HepG2 (cell line): Measurements from ENCODE around the gene TYMP. TPM values are rescaled to one million over a fixed set of nuclear protein-coding genes. Genes with fewer than 3 reads are reported as not detected.
A peak's percentile ranks its signal among the peaks of the same experiment; 100 is the strongest.

Source experiments
- ATAC-seq: fragments of 200-7000 bp; cut with Tn5 transposase; 3 replicates; pipeline ENCODE4 v1.9.1; 2020; ENCODE audit warnings: mild to moderate bottlenecking, moderate library complexity
- BruUV-seq: library from RNA; stranded (reverse); fragments of 400-500 nt; replicated peaks from 2 replicates; lab custom pipeline; 2021; lab: Mats Ljungman, UMichigan
- CTCF ChIA-PET: fragments of 300-600 bp; formaldehyde crosslinking; extraction: SDS; loops from one replicate; lab custom pipeline; 2021; ENCODE audit warnings: low total read pairs, inconsistent platforms, low intra/inter-chr PET ratio; lab: Yijun Ruan, JAX
- POLR2A ChIA-PET: fragments of 350-600 bp; sonication (Branson Sonifier 250); formaldehyde crosslinking; loops from one replicate; lab custom pipeline; 2020; ENCODE audit warnings: antibody characterized with exemption, inconsistent platforms; lab: Yijun Ruan, JAX
- DNase-seq: peaks from one replicate; pipeline ENCODE4 v3.0.0-alpha.2; 2015; ENCODE audit warnings: low spot score
- FAIRE-seq: peaks from 3 replicates; lab custom pipeline; 2011; peaks lifted over from hg19 to GRCh38; lab: Jason Lieb, UNC
- H2AFZ ChIP-seq: one replicate; pipeline ENCODE4 v1.6.1; 2011; ENCODE audit warnings: low read length, inconsistent platforms
- H3K27ac ChIP-seq: fragments of 300-600 bp; 3 replicates; pipeline ENCODE4 v1.8.0; 2011; ENCODE audit warnings: mixed run types, mild to moderate bottlenecking, mixed read lengths, low read length, inconsistent platforms; ENCODE audit not compliant: insufficient read depth; ENCODE audit errors: extremely low read length
- H3K27me3 ChIP-seq, 2 experiments: fragments of 200-600 bp in 1 of 2; 2 replicates in 1 of 2; 3 replicates in 1 of 2; pipeline versions ENCODE4 v1.6.0 to v1.8.0; 2011; ENCODE audit warnings: low read length in 2 of 2, mild to moderate bottlenecking in 2 of 2, moderate library complexity in 2 of 2, inconsistent platforms in 1 of 2; ENCODE audit not compliant: insufficient read depth in 2 of 2, control insufficient read depth in 1 of 2
- H3K36me3 ChIP-seq, 2 experiments: fragments of 200-600 bp in 1 of 2; replicated peaks in 1 of 2; 2 replicates in 1 of 2; 3 replicates in 1 of 2; pipeline versions ENCODE4 v1.5.1 to v1.8.0; 2011; ENCODE audit warnings: low read length in 2 of 2, inconsistent platforms in 1 of 2; ENCODE audit not compliant: insufficient read depth in 2 of 2, control insufficient read depth in 1 of 2
- H3K4me1 ChIP-seq: 2 replicates; pipeline ENCODE4 v1.5.1; 2012; ENCODE audit warnings: low read length, inconsistent platforms; ENCODE audit not compliant: insufficient read depth
- H3K4me2 ChIP-seq: 2 replicates; pipeline ENCODE4 v1.6.0; 2011; ENCODE audit warnings: low read depth, low read length, inconsistent platforms
- H3K4me3 ChIP-seq, 3 experiments: fragments of 200-600 bp in 1 of 3; sonication (generic), shearing (Covaris generic) in 1 of 3; replicated peaks in 1 of 3; 2 replicates each; pipeline ENCODE4 v1.5.1; 2011 to 2016; ENCODE audit warnings: low read length in 3 of 3, inconsistent platforms in 2 of 3, low read depth in 2 of 3, mild to moderate bottlenecking in 2 of 3, control low read depth in 1 of 3, mixed read lengths in 1 of 3; ENCODE audit not compliant: insufficient read depth in 1 of 3
- H3K79me2 ChIP-seq: one replicate; pipeline ENCODE4 v1.6.1; 2011; ENCODE audit warnings: low read length, inconsistent platforms; ENCODE audit not compliant: insufficient read depth
- H3K9ac ChIP-seq: 2 replicates; pipeline ENCODE4 v1.6.0; 2011; ENCODE audit warnings: mild to moderate bottlenecking, low read depth, low read length, inconsistent platforms; ENCODE audit not compliant: insufficient read depth
- H3K9me3 ChIP-seq: 2 replicates; pipeline ENCODE4 v1.5.1; 2012; ENCODE audit warnings: mild to moderate bottlenecking, low read length
- H4K20me1 ChIP-seq: 2 replicates; pipeline ENCODE4 v1.6.0; 2011; ENCODE audit warnings: inconsistent platforms, mild to moderate bottlenecking, low read length, moderate library complexity; ENCODE audit not compliant: insufficient read depth
- ETV5 ChIP-seq: IDR thresholded peaks from 2 replicates; pipeline ENCODE4 v1.6.1; 2018; ENCODE audit warnings: missing biosample characterization, missing genetic modification reagents, inconsistent platforms, borderline replicate concordance
- GABPB1 ChIP-seq: IDR thresholded peaks from 2 replicates; pipeline ENCODE4 v1.6.1; 2016; ENCODE audit warnings: mild to moderate bottlenecking, missing genetic modification reagents, moderate library complexity, missing compliant biosample characterization
- KMT2A ChIP-seq: sonication (generic); formaldehyde crosslinking; IDR thresholded peaks from 2 replicates; pipeline ENCODE4 v1.4.0; 2020; ENCODE audit warnings: missing genetic modification reagents
- MAX ChIP-seq: IDR thresholded peaks from 2 replicates; pipeline ENCODE4 v1.6.1; 2012; ENCODE audit warnings: inconsistent platforms
- TOE1 ChIP-seq: sonication (generic); formaldehyde crosslinking; IDR thresholded peaks from 2 replicates; pipeline ENCODE4 v1.4.0; 2020; ENCODE audit warnings: mild to moderate bottlenecking, missing genetic modification reagents
- ZC3H13 ChIP-seq: sonication (generic); formaldehyde crosslinking; IDR thresholded peaks from 2 replicates; pipeline ENCODE4 v1.8.1; 2023; ENCODE audit warnings: mild to moderate bottlenecking, missing genetic modification reagents, moderate library complexity
- ZNF275 ChIP-seq: sonication (generic); formaldehyde crosslinking; IDR thresholded peaks from 2 replicates; pipeline ENCODE4 v1.8.0; 2022; ENCODE audit warnings: missing genetic modification reagents, mild to moderate bottlenecking, inconsistent platforms, borderline replicate concordance
- ZNF44 ChIP-seq: sonication (generic); formaldehyde crosslinking; IDR thresholded peaks from 2 replicates; pipeline ENCODE4 v1.5.1; 2020; ENCODE audit warnings: mild to moderate bottlenecking, missing genetic modification reagents
- ZNF501 ChIP-seq: sonication (generic); formaldehyde crosslinking; IDR thresholded peaks from 2 replicates; pipeline ENCODE4 v1.5.1; 2020; ENCODE audit warnings: mild to moderate bottlenecking, moderate library complexity, missing genetic modification reagents
- ZNF724P ChIP-seq: sonication (generic); formaldehyde crosslinking; IDR thresholded peaks from 2 replicates; pipeline ENCODE4 v1.8.0; 2022; ENCODE audit warnings: missing genetic modification reagents, borderline replicate concordance
- ZNF768 ChIP-seq: sonication (generic); formaldehyde crosslinking; IDR thresholded peaks from 2 replicates; pipeline ENCODE4 v1.4.0; 2020; ENCODE audit warnings: missing genetic modification reagents
- ZSCAN21 ChIP-seq: sonication (generic); formaldehyde crosslinking; IDR thresholded peaks from 2 replicates; pipeline ENCODE4 v1.8.0; 2022; ENCODE audit warnings: mild to moderate bottlenecking, missing genetic modification reagents, moderate library complexity, borderline replicate concordance
- WGBS: methylation state at CpG from one replicate; pipeline ENCODE4 v1.1.6; 2017; ENCODE audit warnings: low lambda C conversion rate; 5-methylcytosine and 5-hydroxymethylcytosine counted together
- in situ Hi-C: cut with HindIII; loops from 2 replicates; pipeline ENCODE4 v1.10.0; 2017; ENCODE audit warnings: low pct_unique_long_range_greater_than_20kb; ENCODE audit not compliant: extremely low pct_ligation_motif_present
- intact Hi-C: fragments of 100-400 bp; cut with micrococcal nuclease; formaldehyde crosslinking; loops from one replicate; pipeline ENCODE4 v1.10.0; 2022; ENCODE audit not compliant: unreplicated experiment
- polyA plus RNA-seq, 8 experiments: library from polyadenylated mRNA; depleted of rRNA in 3 of 8; stranded (reverse) in 7 of 8; unstranded in 1 of 8; fragments of >200 nt; fragmentation: Illumina TruSeq in 4 of 8; extraction: Trizol in 4 of 8; gene quantifications; 2 replicates each; pipeline versions ENCODE4 v1.2.1 to v1.2.3, GENCODE V29; 2011 to 2016; ENCODE audit warnings: low read depth in 4 of 8, missing spikeins in 1 of 8, mixed read lengths in 1 of 8; ENCODE audit not compliant: insufficient read depth in 1 of 8
- total RNA-seq, 5 experiments: library from RNA; depleted of rRNA; stranded (reverse); fragments of >200 nt; fragmentation: Illumina TruSeq; extraction: Trizol; gene quantifications; 2 replicates each; pipeline ENCODE4 v1.2.3, GENCODE V29; 2016; ENCODE audit warnings: low read depth in 1 of 5
- TF ChIP-seq, protein P1 (sequence below): sonication (generic); formaldehyde crosslinking; IDR thresholded peaks from 2 replicates; pipeline ENCODE4 v1.5.0; 2020; ENCODE audit warnings: missing genetic modification reagents
- TF ChIP-seq, protein P2 (sequence below): sonication (generic); formaldehyde crosslinking; IDR thresholded peaks from 2 replicates; pipeline ENCODE4 v1.5.1; 2020; ENCODE audit warnings: mild to moderate bottlenecking, missing genetic modification reagents, moderate library complexity
- TF ChIP-seq, protein P3 (sequence below): sonication (generic); formaldehyde crosslinking; IDR thresholded peaks from 2 replicates; pipeline ENCODE4 v1.8.0; 2022; ENCODE audit warnings: missing genetic modification reagents, low read depth, mild to moderate bottlenecking, borderline replicate concordance

Gene TYMP
- total and polyA plus RNA-seq, 2 of the 13 experiments (the other 11 are each of a cell fraction or from before 2014, with no cell fraction given): 3.9 to 4.3 TPM

DNA sequence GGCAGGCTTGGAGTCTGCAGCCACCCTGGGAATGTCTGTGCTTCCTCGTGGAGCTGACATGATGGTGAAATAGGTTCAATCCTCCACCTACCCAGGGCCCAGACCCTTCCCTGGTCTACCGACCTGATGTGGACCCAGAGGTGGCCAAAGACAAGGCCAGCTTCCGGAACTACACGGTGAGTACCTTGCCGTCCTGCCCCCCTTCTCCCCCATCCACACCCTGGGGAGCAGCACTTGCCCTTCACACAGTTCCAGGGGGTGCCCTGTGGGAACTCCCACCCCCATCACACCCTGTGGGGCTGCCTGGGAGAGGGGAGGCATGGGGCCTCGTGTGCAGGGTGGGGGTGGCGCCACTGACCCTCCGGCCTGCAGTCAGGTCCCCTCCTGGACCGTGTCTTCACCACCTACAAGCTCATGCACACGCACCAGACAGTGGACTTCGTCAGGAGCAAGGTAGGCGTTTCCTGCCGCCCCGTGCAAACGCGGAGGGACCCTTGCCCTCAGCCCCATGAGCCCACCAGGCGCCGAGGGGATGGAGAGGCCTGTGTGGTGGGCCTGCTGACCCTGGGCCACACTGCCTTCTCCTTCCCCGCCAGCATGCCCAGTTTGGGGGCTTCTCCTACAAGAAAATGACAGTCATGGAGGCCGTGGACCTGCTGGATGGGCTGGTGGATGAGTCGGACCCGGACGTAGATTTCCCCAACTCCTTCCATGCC is 42.4 kb downstream of the TYMP start:
- Histone ChIP-seq H3K4me1 (peaks cover 56% of the 10 kb centered on the region), H3K27ac (no peak overlapping the region), H3K79me2 (no peaks in the 10 kb centered on the region), H3K36me3 (no peaks in the 10 kb centered on the region), H3K9ac (peak overlapping the region; percentile 49; the same call in 1 of the 2 replicates), H2AFZ (no peak overlapping the region), H4K20me1 (no peaks in the 10 kb centered on the region; the same call in 1 of the 2 replicates), H3K4me2 (peak overlapping the region; percentile 87), H3K27me3 (no peaks in the 10 kb centered on the region), H3K4me3 (peak overlapping the region; percentile 8 to 64 (median 22); a peak in 5 of 6 replicates), H3K9me3 (no peaks in the 10 kb centered on the region)
- FAIRE-seq (no peak), ATAC-seq (peak; percentile 7), DNase-seq (no peak)
- BruUV-seq: no TSS peak
- 45% methylated on average over 11 of the region's 23 CpGs for WGBS
- intact Hi-C loops: no loop called here
- ChIA-PET CTCF (no interaction called here), POLR2A (interaction anchor here (1.1 to 1.5 kb wide), 3 partner anchors 9 to 95 kb away, joined by 3 to 5 read pairs (median 4); partner anchors contain the start of gene CHKB)
- in situ Hi-C loops: no loop called here
- no peak for TF ChIP-seq ZNF275 (CRISPR knock-in tag)
- TF ChIP-seq ZNF724P (CRISPR knock-in tag): 0 out of 2 replicates have a peak, but pooled peaks have one; percentile 58
- no peak for TF ChIP-seq ZNF768
- TF ChIP-seq, protein P1, sequence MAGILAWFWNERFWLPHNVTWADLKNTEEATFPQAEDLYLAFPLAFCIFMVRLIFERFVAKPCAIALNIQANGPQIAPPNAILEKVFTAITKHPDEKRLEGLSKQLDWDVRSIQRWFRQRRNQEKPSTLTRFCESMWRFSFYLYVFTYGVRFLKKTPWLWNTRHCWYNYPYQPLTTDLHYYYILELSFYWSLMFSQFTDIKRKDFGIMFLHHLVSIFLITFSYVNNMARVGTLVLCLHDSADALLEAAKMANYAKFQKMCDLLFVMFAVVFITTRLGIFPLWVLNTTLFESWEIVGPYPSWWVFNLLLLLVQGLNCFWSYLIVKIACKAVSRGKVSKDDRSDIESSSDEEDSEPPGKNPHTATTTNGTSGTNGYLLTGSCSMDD (CRISPR knock-in tag): no peak
- TF ChIP-seq GABPB1 (CRISPR knock-in tag): peak; percentile 32; the same call in 1 of the 2 replicates
- TF ChIP-seq MAX: no peak; the same call in 1 of the 2 replicates
- no peak for TF ChIP-seq ZNF44 (CRISPR knock-in tag)
- peak; percentile 49; the same call in 1 of the 2 replicates for TF ChIP-seq ZNF501
- TF ChIP-seq, protein P2, sequence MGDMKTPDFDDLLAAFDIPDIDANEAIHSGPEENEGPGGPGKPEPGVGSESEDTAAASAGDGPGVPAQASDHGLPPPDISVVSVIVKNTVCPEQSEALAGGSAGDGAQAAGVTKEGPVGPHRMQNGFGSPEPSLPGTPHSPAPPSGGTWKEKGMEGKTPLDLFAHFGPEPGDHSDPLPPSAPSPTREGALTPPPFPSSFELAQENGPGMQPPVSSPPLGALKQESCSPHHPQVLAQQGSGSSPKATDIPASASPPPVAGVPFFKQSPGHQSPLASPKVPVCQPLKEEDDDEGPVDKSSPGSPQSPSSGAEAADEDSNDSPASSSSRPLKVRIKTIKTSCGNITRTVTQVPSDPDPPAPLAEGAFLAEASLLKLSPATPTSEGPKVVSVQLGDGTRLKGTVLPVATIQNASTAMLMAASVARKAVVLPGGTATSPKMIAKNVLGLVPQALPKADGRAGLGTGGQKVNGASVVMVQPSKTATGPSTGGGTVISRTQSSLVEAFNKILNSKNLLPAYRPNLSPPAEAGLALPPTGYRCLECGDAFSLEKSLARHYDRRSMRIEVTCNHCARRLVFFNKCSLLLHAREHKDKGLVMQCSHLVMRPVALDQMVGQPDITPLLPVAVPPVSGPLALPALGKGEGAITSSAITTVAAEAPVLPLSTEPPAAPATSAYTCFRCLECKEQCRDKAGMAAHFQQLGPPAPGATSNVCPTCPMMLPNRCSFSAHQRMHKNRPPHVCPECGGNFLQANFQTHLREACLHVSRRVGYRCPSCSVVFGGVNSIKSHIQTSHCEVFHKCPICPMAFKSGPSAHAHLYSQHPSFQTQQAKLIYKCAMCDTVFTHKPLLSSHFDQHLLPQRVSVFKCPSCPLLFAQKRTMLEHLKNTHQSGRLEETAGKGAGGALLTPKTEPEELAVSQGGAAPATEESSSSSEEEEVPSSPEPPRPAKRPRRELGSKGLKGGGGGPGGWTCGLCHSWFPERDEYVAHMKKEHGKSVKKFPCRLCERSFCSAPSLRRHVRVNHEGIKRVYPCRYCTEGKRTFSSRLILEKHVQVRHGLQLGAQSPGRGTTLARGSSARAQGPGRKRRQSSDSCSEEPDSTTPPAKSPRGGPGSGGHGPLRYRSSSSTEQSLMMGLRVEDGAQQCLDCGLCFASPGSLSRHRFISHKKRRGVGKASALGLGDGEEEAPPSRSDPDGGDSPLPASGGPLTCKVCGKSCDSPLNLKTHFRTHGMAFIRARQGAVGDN (CRISPR knock-in tag): peak; percentile 81
- no peak for TF ChIP-seq ZC3H13
- no peak for TF ChIP-seq KMT2A
- TF ChIP-seq ETV5 (CRISPR knock-in tag): 0 out of 2 replicates have a peak, but pooled peaks have one; percentile 2
- no peak for TF ChIP-seq ZSCAN21 (CRISPR knock-in tag)
- TF ChIP-seq, protein P3, sequence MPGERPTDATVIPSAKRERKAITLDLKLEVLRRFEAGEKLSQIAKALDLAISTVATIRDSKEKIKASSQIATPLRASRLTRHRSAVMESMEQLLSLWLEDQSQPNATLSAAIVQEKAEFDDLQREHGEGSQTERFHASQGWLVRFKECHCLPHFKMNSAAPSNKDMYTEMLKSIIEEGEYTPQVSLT (CRISPR knock-in tag): no peak
- no peak for TF ChIP-seq TOE1 (CRISPR knock-in tag)
